Left cardiac atrium (tissue), 4 donors: ENCODE data around the gene TANGO2. TPM values are rescaled to one million over a fixed set of nuclear protein-coding genes. Genes with fewer than 3 reads are reported as not detected.

Experiments used
- ATAC-seq, 2 donors: fragments of 200-7000 bp; cut with Tn5 transposase; one replicate each; pipeline ENCODE4 v1.9.1; 2020; ENCODE audit warnings: mild to moderate bottlenecking in 2 of 2, moderate library complexity in 2 of 2
- DNase-seq: peaks from one replicate; pipeline ENCODE4 v3.0.0-alpha.2; 2020
- intact Hi-C, 2 donors: fragments of 100-400 bp; cut with DNase I; formaldehyde crosslinking; loops; one replicate each; pipeline versions ENCODE4 v1.14.1 to v1.15.1; 2022 to 2023
- microRNA-seq, 2 donors: library from miRNA; unstranded; fragments of <30 nt; microRNA quantifications; one replicate each; pipeline ENCODE4 v1.2.0, GENCODE V29; 2020
- total RNA-seq, 2 donors: library from RNA; stranded (reverse); fragmentation: NEBNext Ultra II Directional; extraction: Animal tissue kit (Norgen Biotek cat#: 25700); gene quantifications; one replicate each; pipeline ENCODE4 v1.2.1, GENCODE V29; 2021
- donor health status: DM: no; HTN: yes; CAD: no.
- donor health status: DM: no; HTN: yes; CAD: no; lungs with severe emphysema.
- donor health status: DM: yes; HTN: yes; CAD: no.
- donor health status: Dilated cardiomyopathy.

Gene TANGO2
- total RNA-seq, 2 donors from 2014 or later, result 55.0 to 80.0 TPM

DNA sequence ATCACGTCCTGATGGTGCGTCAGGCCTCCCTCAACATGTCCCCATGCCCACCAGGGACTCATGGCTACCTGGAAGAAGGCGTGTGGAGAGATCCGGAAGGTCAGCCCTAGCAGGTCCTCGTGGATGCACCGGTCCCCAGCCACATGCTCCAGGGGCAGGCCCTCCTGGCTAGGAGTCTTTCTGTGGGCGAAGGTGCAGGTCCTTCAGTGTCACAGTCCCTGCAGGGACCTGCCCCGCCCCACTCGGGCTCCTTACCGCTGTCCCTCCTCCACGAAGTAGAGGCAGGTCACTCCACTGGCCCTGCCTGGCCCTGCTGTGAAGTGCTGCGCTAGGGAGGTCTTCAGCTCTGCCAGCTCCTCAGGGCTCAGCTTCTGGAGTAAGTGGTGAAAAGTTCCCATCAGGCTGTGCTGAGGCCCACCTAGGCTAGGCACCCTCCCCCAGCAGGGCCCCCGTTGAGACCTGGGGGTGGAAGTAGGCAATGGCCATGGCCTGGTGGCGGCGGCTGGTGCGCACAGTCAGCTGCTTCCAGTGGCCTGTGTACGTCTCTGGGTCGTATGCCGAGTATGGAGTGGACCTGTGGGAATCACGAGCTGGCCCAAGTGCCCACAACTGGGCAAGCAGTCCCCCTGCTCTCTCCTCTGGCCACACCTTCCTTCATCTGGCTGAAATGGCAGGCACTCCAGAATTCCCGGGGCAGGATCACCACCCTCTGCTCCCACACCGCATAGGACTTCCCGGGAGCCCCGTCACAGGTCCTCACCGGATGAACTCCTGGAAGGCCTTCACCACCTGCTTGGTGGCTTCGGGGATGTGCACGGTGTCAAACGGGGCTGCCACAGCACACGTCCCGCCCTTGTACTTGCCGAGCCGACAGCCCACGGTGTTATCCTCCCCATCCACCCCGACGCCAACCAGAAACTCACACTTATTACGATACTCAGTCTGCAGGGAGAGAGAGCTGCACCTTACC lies 93.9 kb downstream of the TANGO2 start:
- no peak for ATAC-seq
- DNase-seq, result peak; percentile 25
- intact Hi-C loops, result loop anchor here in 1 of 2 donors (10.0 kb wide), 2 partner anchors 80 to 140 kb away; no protein-coding TSS in a partner anchor

GRCh38 chr22:20115691-20116375 lies 94.9 kb downstream of the TANGO2 start, which contains the start of gene RANBP1:
RANBP1 (plus strand) TSS chr22:20116104; CDS start chr22:20116185, 81 bp downstream.
- intact Hi-C loops, result loop anchor here in 1 of 2 donors (10.0 kb wide), 2 partner anchors 81 to 141 kb away; no protein-coding TSS in a partner anchor
- no peak for ATAC-seq

DNA sequence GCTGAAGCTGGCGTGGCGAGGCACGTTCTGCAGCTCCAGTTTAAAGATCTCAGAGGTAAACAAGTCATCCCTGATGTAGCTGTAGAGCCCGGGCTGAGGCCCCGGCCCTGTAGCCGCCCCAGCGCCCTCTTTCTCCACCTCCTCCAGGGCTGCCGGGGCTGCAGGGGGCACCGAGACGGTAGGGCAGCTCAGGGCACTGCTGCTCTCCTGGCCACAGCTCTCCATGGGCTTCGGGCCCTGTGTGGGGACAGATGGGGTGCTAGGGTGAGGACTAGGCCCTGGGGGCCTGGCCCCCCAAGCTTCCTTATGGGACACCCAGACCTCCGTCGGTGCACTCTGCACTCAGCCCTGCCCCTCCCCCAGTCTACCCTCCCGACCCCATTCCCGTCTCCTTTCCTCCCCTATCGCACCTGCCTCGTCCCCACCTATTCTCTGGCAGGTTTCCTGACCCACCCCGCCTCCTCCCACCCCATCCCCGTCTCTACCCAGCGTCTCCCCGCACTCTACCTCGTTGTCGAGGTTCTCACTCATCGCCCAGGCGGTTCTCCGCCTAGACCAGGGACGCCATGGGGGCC lies 95.6 kb downstream of the TANGO2 start:
- intact Hi-C loops, result loop anchor here in 1 of 2 donors (10.0 kb wide), 2 partner anchors 82 to 142 kb away; no protein-coding TSS in a partner anchor
- ATAC-seq, result peak in 1 of 2 donors; percentile 6
- peak; percentile 50 for DNase-seq

More at GRCh38 chr22:20115691-20116375, 94.9 kb downstream of the TANGO2 start, which contains the start of gene RANBP1:
- peak; percentile 24 for DNase-seq

Small RNA genes lying within 50 kb of the gene (microRNA-seq; reads per million reads assigned to microRNA genes)
- gene MIR185, result 845 to 852 reads per million in 2 donors
- gene MIR6816, result 0 reads per million in 2 donors

Other genes with a start within 250 kb of the TANGO2 start
- 1 to 10 TPM; 2.5 to 4.5 TPM for gene GNB1L, start 166.2 kb upstream of the TANGO2 start, total RNA-seq
- gene RTL10, start 166.2 kb upstream of the TANGO2 start, total RNA-seq, result 1 to 10 TPM; 6.8 to 7.7 TPM
- 100 to 1,000 TPM; 101 to 103 TPM for gene COMT, start 79.3 kb upstream of the TANGO2 start, total RNA-seq
- gene TXNRD2, start 79.3 kb upstream of the TANGO2 start, total RNA-seq, result 10 to 100 TPM; 22.7 to 29.6 TPM
- gene ARVCF, start 4.3 kb upstream of the TANGO2 start, total RNA-seq, result 10 to 100 TPM; 12.5 to 13.4 TPM
- 10 to 100 TPM; 13.3 to 19.9 TPM for gene DGCR8, start 59.1 kb downstream of the TANGO2 start, total RNA-seq
- 10 to 100 TPM; 38.3 to 50.4 TPM for gene RANBP1, start 95.0 kb downstream of the TANGO2 start, total RNA-seq
- 10 to 100 TPM; 26.7 to 29.3 TPM for gene TRMT2A, start 96.1 kb downstream of the TANGO2 start, total RNA-seq
- 10 to 100 TPM; 48.3 to 48.9 TPM for gene ZDHHC8, start 110.7 kb downstream of the TANGO2 start, total RNA-seq
- gene CCDC188, start 129.9 kb downstream of the TANGO2 start, total RNA-seq, result under 1 TPM; 0.44 to 0.62 TPM
- gene RTN4R, start 247.2 kb downstream of the TANGO2 start, total RNA-seq, result 1 to 10 TPM; 1.4 to 1.8 TPM